Brain microvascular endothelial cell (primary cell): ENCODE results near the gene TOMM20.
"Not testable (repeated sequence)": the region's sequence is repeated elsewhere in the genome, so short reads cannot be mapped to it uniquely, and the experiment has no call there.

Source experiments
- DNase-seq: peaks from one replicate; pipeline ENCODE4 v3.0.0-alpha.2; 2020
- H3K27ac ChIP-seq: fragments of 250-450 bp; sonication (Bioruptor Pico); 2 replicates; pipeline ENCODE4 v1.5.1; 2020; ENCODE audit warnings: mild to moderate bottlenecking, moderate library complexity
- H3K27me3 ChIP-seq: fragments of 250-450 bp; sonication (Bioruptor Pico); replicated peaks from 2 replicates; pipeline ENCODE4 v1.5.1; 2020; ENCODE audit warnings: mild to moderate bottlenecking
- H3K36me3 ChIP-seq: fragments of 250-450 bp; sonication (Bioruptor Pico); replicated peaks from 2 replicates; pipeline ENCODE4 v1.5.1; 2020; ENCODE audit warnings: mild to moderate bottlenecking
- H3K4me3 ChIP-seq: 2 replicates; pipeline ENCODE4 v1.5.1; 2011; ENCODE audit warnings: low read depth, mild to moderate bottlenecking, control low read depth, low read length, moderate library complexity
- in situ Hi-C: cut with HindIII; loops from 2 replicates; pipeline ENCODE4 v1.10.0; 2017; ENCODE audit warnings: low sequenced_read_pairs, low pct_ligation_motif_present
- TF ChIP-seq, protein P1 (sequence below): IDR thresholded peaks from 2 replicates; pipeline ENCODE4 v1.5.1; 2011; ENCODE audit warnings: low read depth, mild to moderate bottlenecking, moderate library complexity, low read length, control low read depth, inconsistent platforms; ENCODE audit errors: missing control alignments

Gene TOMM20

GRCh38 chr1:235074523-235075047 is 54.1 kb downstream of the TOMM20 start:
- Histone ChIP-seq H3K27me3 (no peaks in the 10 kb centered on the region), H3K36me3 (no peaks in the 10 kb centered on the region), H3K4me3 (peak overlapping the region; percentile 15), H3K27ac (peak overlapping the region; percentile 93)
- TF ChIP-seq, protein P1, sequence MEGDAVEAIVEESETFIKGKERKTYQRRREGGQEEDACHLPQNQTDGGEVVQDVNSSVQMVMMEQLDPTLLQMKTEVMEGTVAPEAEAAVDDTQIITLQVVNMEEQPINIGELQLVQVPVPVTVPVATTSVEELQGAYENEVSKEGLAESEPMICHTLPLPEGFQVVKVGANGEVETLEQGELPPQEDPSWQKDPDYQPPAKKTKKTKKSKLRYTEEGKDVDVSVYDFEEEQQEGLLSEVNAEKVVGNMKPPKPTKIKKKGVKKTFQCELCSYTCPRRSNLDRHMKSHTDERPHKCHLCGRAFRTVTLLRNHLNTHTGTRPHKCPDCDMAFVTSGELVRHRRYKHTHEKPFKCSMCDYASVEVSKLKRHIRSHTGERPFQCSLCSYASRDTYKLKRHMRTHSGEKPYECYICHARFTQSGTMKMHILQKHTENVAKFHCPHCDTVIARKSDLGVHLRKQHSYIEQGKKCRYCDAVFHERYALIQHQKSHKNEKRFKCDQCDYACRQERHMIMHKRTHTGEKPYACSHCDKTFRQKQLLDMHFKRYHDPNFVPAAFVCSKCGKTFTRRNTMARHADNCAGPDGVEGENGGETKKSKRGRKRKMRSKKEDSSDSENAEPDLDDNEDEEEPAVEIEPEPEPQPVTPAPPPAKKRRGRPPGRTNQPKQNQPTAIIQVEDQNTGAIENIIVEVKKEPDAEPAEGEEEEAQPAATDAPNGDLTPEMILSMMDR = no peak
- in situ Hi-C loops = loop anchor here (10.0 to 25.0 kb wide), 4 partner anchors 100 to 587 kb away; partner anchors contain the start of gene TARBP1
- DNase-seq = peak; percentile 66

- in situ Hi-C loops = loop anchor here (10.0 kb wide), 2 partner anchors 99 to 219 kb away; no protein-coding TSS in a partner anchor
- H3K36me3 ChIP-seq = no peaks in the 10 kb centered on the region
- H3K4me3 ChIP-seq = no peak overlapping the region
- no peak for DNase-seq
- no peaks in the 10 kb centered on the region for H3K27me3 ChIP-seq
- TF ChIP-seq, protein P1 = no peak
- H3K27ac ChIP-seq = peak overlapping the region; percentile 93
Measured at GRCh38 chr1:235073968-235074522, 54.6 kb downstream of the TOMM20 start.

DNA sequence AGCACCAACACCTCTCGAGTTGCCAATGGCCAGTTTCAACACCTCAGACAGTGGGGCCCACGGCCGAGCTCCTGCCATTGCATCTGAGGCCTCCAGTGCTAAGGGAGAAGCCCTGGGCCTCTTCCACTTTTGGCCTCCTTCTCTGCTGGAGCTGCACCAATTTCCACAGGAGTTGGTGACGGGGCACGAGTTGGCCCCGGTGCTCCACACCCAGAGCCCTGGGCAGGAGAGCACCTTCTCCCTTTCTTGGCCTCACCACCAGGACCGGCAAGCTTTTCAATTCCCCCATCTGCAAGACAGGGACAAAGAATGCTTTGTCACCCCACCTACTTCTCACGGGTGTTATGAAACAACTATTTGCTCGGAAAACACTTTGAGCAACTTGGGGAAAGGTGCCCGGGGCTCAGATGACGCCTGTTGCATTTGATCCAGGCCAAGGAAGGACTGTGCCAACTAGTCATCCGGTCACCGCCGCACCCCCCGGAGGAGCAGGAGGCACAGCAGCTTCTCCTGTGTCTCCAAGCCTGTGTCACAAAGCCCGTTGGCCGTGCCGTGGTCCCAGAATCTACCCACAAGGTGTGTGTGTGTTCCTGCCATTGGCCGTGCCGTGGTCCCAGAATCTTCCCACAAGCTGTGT is 55.2 kb downstream of the TOMM20 start:
- TF ChIP-seq, protein P1 = no peak
- Histone ChIP-seq H3K36me3 (no peaks in the 10 kb centered on the region), H3K4me3 (no peak overlapping the region), H3K27me3 (no peaks in the 10 kb centered on the region), H3K27ac (no peak overlapping the region)
- no peak for DNase-seq
- in situ Hi-C loops = loop anchor here (10.0 kb wide), 2 partner anchors 99 to 219 kb away; no protein-coding TSS in a partner anchor

- H3K27ac ChIP-seq, DNase-seq, H3K36me3 ChIP-seq, H3K27me3 ChIP-seq, H3K4me3 ChIP-seq: not testable (repeated sequence)
- in situ Hi-C loops = loop anchor here (10.0 kb wide), 2 partner anchors 98 to 218 kb away; no protein-coding TSS in a partner anchor
Measured at GRCh38 chr1:235072577-235072976, 56.1 kb downstream of the TOMM20 start.

- H3K4me3 ChIP-seq = no peak overlapping the region
- TF ChIP-seq, protein P1 = no peak
- no peak for DNase-seq
- H3K36me3 ChIP-seq = no peaks in the 10 kb centered on the region
- in situ Hi-C loops = loop anchor here (10.0 kb wide), 2 partner anchors 97 to 217 kb away; no protein-coding TSS in a partner anchor
- no peaks in the 10 kb centered on the region for H3K27me3 ChIP-seq
- H3K27ac ChIP-seq = no peak overlapping the region
Measured at GRCh38 chr1:235072096-235072495, 56.5 kb downstream of the TOMM20 start.

GRCh38 chr1:235070819-235071218 is 57.8 kb downstream of the TOMM20 start:
- H3K4me3 ChIP-seq = no peak overlapping the region
- H3K27me3 ChIP-seq = no peaks in the 10 kb centered on the region
- H3K27ac ChIP-seq = no peak overlapping the region
- DNase-seq = no peak
- in situ Hi-C loops = loop anchor here (10.0 kb wide), 2 partner anchors 96 to 216 kb away; no protein-coding TSS in a partner anchor
- TF ChIP-seq, protein P1 = no peak
- no peaks in the 10 kb centered on the region for H3K36me3 ChIP-seq
